SK-N-SH (cell line): ENCODE measurements around the gene RBM20. TPM values are rescaled to one million over a fixed set of nuclear protein-coding genes. Genes with fewer than 3 reads are reported as not detected.

ENCODE experiments used
- CTCF ChIA-PET: fragments of 300-600, 350-600 bp; formaldehyde crosslinking; extraction: SDS; loops from one replicate; lab custom pipeline; 2021; lab: Yijun Ruan, JAX
- POLR2A ChIA-PET: fragments of 350-600 bp; sonication (Branson Sonifier 250); formaldehyde crosslinking; extraction: SDS; loops from one replicate; lab custom pipeline; 2020; ENCODE audit warnings: antibody characterized with exemption, inconsistent platforms; lab: Yijun Ruan, JAX
- DNase-seq: peaks from one replicate; pipeline ENCODE4 v3.0.0; 2012
- H2AFZ ChIP-seq: fragments of 200-600 bp; sonication (generic); 2 replicates; pipeline ENCODE4 v1.8.1; 2016; ENCODE audit warnings: antibody characterized with exemption, mild to moderate bottlenecking, low read depth
- H3F3A ChIP-seq: fragments of 200-600 bp; sonication (generic); replicated peaks from 2 replicates; pipeline ENCODE3; 2016; ENCODE audit warnings: antibody characterized with exemption, mild to moderate bottlenecking; ENCODE audit not compliant: insufficient read depth
- H3K27ac ChIP-seq, 2 experiments: fragments of 200-500 bp in 1 of 2; fragments of 200-600 bp in 1 of 2; sonication (Bioruptor generic) in 1 of 2; sonication (generic), shearing (Covaris generic) in 1 of 2; 2 replicates each; pipeline versions ENCODE4 v1.5.1 to v1.6.1; 2014 to 2016; ENCODE audit warnings: low read depth in 2 of 2, inconsistent platforms in 1 of 2, low read length in 1 of 2, mild to moderate bottlenecking in 1 of 2, mixed read lengths in 1 of 2
- H3K27me3 ChIP-seq: fragments of 200-600 bp; sonication (generic), shearing (Covaris generic); 2 replicates; pipeline ENCODE4 v1.6.1; 2016; ENCODE audit warnings: mixed run types; ENCODE audit not compliant: insufficient read depth
- H3K36me3 ChIP-seq, 2 experiments: fragments of 200-500 bp in 1 of 2; fragments of 200-600 bp in 1 of 2; sonication (Bioruptor generic) in 1 of 2; sonication (generic) in 1 of 2; replicated peaks in 1 of 2; 2 replicates each; pipeline versions ENCODE3 to v1.5.1; 2014 to 2016; ENCODE audit warnings: low read length in 1 of 2, mild to moderate bottlenecking in 1 of 2; ENCODE audit not compliant: insufficient read depth in 2 of 2, control insufficient read depth in 1 of 2
- H3K4me1 ChIP-seq, 2 experiments: fragments of 200-500 bp in 1 of 2; fragments of 200-600 bp in 1 of 2; sonication (Bioruptor generic) in 1 of 2; sonication (generic), shearing (Covaris generic) in 1 of 2; 2 replicates each; pipeline versions ENCODE4 v1.5.1 to v1.6.1; 2014 to 2016; ENCODE audit warnings: low read depth in 1 of 2, low read length in 1 of 2, mixed run types in 1 of 2; ENCODE audit not compliant: insufficient read depth in 2 of 2, control insufficient read depth in 1 of 2
- H3K4me2 ChIP-seq: fragments of 200-600 bp; sonication (generic), shearing (Covaris generic); 2 replicates; pipeline ENCODE4 v1.6.1; 2017; ENCODE audit warnings: mixed run types
- H3K4me3 ChIP-seq, 2 experiments: fragments of 200-500 bp in 1 of 2; fragments of 200-600 bp in 1 of 2; sonication (Bioruptor generic) in 1 of 2; sonication (generic), shearing (Covaris generic) in 1 of 2; 2 replicates each; pipeline versions ENCODE4 v1.5.1 to v1.8.1; 2014 to 2016; ENCODE audit warnings: low read depth in 2 of 2, inconsistent platforms in 1 of 2, low read length in 1 of 2, mild to moderate bottlenecking in 1 of 2, mixed read lengths in 1 of 2, moderate library complexity in 1 of 2
- H3K79me2 ChIP-seq: fragments of 200-600 bp; sonication (generic); 2 replicates; pipeline ENCODE4 v1.8.1; 2017; ENCODE audit warnings: mild to moderate bottlenecking; ENCODE audit not compliant: insufficient read depth
- H3K9ac ChIP-seq: fragments of 200-600 bp; sonication (generic); 2 replicates; pipeline ENCODE4 v1.6.1; 2017; ENCODE audit warnings: mixed run types
- H3K9me2 ChIP-seq: fragments of 200-600 bp; sonication (generic); 2 replicates; pipeline ENCODE4 v1.6.1; 2017; ENCODE audit warnings: mixed run types
- H3K9me3 ChIP-seq: fragments of 200-600 bp; sonication (generic); 2 replicates; pipeline ENCODE4 v1.6.1; 2017; ENCODE audit warnings: mixed run types, mild to moderate bottlenecking, moderate library complexity
- H4K20me1 ChIP-seq: fragments of 200-600 bp; sonication (generic); 2 replicates; pipeline ENCODE4 v1.6.1; 2017; ENCODE audit warnings: mild to moderate bottlenecking, mixed run types; ENCODE audit not compliant: insufficient read depth
- EZH2phosphoT487 ChIP-seq: fragments of 200-600 bp; sonication (generic); IDR thresholded peaks from 2 replicates; pipeline ENCODE4 v1.6.1; 2017; ENCODE audit warnings: low read depth, mixed run types, mild to moderate bottlenecking, antibody characterized with exemption, moderate library complexity, borderline replicate concordance
- FOXJ3 ChIP-seq: sonication (generic); formaldehyde crosslinking; IDR thresholded peaks from 2 replicates; pipeline ENCODE4 v1.5.1; 2020; ENCODE audit warnings: mild to moderate bottlenecking, missing genetic modification reagents
- NFIC ChIP-seq: IDR thresholded peaks from 2 replicates; pipeline ENCODE4 v1.4.0; 2012; ENCODE audit warnings: borderline replicate concordance
- RCOR1 ChIP-seq: fragments of 150-350 bp; IDR thresholded peaks from 2 replicates; pipeline ENCODE4 v1.6.1; 2017; ENCODE audit warnings: antibody characterized with exemption, low read length
- RFX5 ChIP-seq: IDR thresholded peaks from 2 replicates; pipeline ENCODE4 v1.6.1; 2012; ENCODE audit warnings: mild to moderate bottlenecking, improper control_type of control experiment, low read length
- RXRA ChIP-seq: IDR thresholded peaks from 2 replicates; pipeline ENCODE4 v1.4.0; 2012; ENCODE audit warnings: low read depth, mild to moderate bottlenecking, borderline replicate concordance
- SIN3A ChIP-seq: IDR thresholded peaks from 2 replicates; pipeline ENCODE4 v1.6.1; 2012; ENCODE audit warnings: low read depth, mild to moderate bottlenecking, low read length, moderate library complexity, borderline replicate concordance
- SMC3 ChIP-seq: IDR thresholded peaks from 2 replicates; pipeline ENCODE4 v1.6.1; 2012; ENCODE audit warnings: low read depth, low read length, improper control_type of control experiment
- YY1 ChIP-seq: IDR thresholded peaks from 2 replicates; pipeline ENCODE4 v1.4.0; 2012; ENCODE audit warnings: low read depth, mild to moderate bottlenecking
- WGBS: methylation state at CpG from one replicate; pipeline ENCODE4 v1.1.6; 2017; ENCODE audit warnings: low lambda C conversion rate; 5-methylcytosine and 5-hydroxymethylcytosine counted together
- polyA plus RNA-seq, 3 experiments: library from polyadenylated mRNA; depleted of rRNA; stranded (reverse); fragments of >200 nt; gene quantifications; 2 replicates each; pipeline ENCODE4 v1.2.3, GENCODE V29; 2012
- TF ChIP-seq, protein P1 (sequence below): IDR thresholded peaks from 2 replicates; pipeline ENCODE4 v1.4.0; 2012; ENCODE audit warnings: low read depth
- TF ChIP-seq, protein P2 (sequence below): IDR thresholded peaks from 2 replicates; pipeline ENCODE4 v1.4.0; 2012; ENCODE audit warnings: low read depth, borderline replicate concordance
- TF ChIP-seq, protein P3 (sequence below): fragments of 150-350 bp; IDR thresholded peaks from 2 replicates; pipeline ENCODE4 v1.6.1; 2017; ENCODE audit warnings: antibody characterized with exemption, low read length, low read depth, borderline replicate concordance

Gene RBM20
- polyA plus RNA-seq, 1 of the 3 experiments (the other 2 are of a cell fraction): 0.64 TPM

DNA sequence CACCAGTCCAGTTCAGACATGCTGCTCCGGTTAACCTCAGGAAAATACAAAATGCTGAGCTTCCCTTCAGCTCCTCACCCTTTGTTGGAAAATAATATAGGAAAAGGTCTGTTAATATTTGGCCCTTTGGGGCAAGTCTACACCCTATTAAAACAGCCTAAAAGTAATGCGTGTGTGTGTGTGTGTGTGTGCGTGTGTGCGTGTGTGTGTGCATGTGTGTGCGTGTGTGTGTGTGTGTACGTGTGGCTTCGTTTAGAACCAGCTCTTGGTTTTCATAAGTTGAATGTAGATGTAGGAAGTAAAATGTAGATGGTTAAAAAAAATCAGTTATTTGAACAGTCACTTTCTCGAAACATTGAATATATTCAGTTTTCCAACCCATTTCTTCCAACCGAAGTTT, 166.5 kb downstream of the RBM20 start (continued):
- TF ChIP-seq, protein P1, sequence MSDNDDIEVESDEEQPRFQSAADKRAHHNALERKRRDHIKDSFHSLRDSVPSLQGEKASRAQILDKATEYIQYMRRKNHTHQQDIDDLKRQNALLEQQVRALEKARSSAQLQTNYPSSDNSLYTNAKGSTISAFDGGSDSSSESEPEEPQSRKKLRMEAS: no peak
- TF ChIP-seq RFX5: no peak
- no peak for TF ChIP-seq FOXJ3
- TF ChIP-seq RXRA: no peak
- no peak for TF ChIP-seq EZH2phosphoT487
- TF ChIP-seq, all 33 proteins: peak for 0

DNA sequence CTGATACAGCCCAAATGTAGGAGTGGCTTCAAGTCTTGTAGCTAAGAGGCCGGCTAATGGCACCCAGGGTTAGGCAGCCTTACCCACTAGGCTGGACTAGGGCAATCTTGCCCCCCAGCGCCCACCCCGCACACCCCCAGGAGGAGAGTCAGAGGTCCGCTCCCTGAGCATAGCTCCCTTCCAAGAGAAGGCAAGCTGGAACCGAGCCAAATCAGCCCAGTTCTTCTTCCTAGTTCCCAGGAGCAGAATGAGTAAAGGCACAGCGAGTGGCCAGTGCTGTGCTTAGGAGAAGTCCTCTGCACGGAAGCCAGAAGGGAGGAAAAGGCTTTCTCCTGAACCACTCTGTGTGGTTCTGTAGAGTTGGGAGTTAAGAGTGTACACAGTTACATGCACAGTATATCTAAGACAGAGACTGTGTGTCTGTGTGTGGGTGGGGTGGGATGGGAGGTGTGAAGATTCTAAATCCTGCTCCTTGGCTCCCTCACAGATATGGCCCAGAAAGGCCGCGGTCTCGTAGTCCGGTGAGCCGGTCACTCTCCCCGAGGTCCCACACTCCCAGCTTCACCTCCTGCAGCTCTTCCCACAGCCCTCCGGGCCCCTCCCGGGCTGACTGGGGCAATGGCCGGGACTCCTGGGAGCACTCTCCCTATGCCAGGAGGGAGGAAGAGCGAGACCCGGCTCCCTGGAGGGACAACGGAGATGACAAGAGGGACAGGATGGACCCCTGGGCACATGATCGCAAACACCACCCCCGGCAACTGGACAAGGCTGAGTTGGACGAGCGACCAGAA, 167.8 kb downstream of the RBM20 start:
- POLR2A ChIA-PET: no interaction called here
- H3K9ac ChIP-seq: no peak overlapping the region
- no peaks in the 10 kb centered on the region for H3K27me3 ChIP-seq
- WGBS: 88% methylated on average over 19 of the region's 23 CpGs
- H3F3A ChIP-seq: no peaks in the 10 kb centered on the region
- H3K4me3 ChIP-seq: no peak overlapping the region
- TF ChIP-seq NFIC (no peak), YY1 (no peak), SIN3A (no peak), FOXJ3 (no peak)
- TF ChIP-seq, protein P2, sequence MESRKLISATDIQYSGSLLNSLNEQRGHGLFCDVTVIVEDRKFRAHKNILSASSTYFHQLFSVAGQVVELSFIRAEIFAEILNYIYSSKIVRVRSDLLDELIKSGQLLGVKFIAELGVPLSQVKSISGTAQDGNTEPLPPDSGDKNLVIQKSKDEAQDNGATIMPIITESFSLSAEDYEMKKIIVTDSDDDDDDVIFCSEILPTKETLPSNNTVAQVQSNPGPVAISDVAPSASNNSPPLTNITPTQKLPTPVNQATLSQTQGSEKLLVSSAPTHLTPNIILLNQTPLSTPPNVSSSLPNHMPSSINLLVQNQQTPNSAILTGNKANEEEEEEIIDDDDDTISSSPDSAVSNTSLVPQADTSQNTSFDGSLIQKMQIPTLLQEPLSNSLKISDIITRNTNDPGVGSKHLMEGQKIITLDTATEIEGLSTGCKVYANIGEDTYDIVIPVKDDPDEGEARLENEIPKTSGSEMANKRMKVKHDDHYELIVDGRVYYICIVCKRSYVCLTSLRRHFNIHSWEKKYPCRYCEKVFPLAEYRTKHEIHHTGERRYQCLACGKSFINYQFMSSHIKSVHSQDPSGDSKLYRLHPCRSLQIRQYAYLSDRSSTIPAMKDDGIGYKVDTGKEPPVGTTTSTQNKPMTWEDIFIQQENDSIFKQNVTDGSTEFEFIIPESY: no peak
- TF ChIP-seq, all 33 proteins: peak for 0
- no peaks in the 10 kb centered on the region for H3K79me2 ChIP-seq
- H3K36me3 ChIP-seq: no peaks in the 10 kb centered on the region
- no peak overlapping the region for H3K27ac ChIP-seq
- H4K20me1 ChIP-seq: no peaks in the 10 kb centered on the region
- H3K4me1 ChIP-seq: peaks cover 0 to 3% of the 10 kb centered on the region in 2 experiments; a peak in 1 of 4 replicates
- no peak overlapping the region for H3K4me2 ChIP-seq
- no peak overlapping the region for H2AFZ ChIP-seq
- no peak for DNase-seq
- H3K9me2 ChIP-seq: no peaks in the 10 kb centered on the region
- no peaks in the 10 kb centered on the region for H3K9me3 ChIP-seq
- CTCF ChIA-PET: interaction anchor here (0.8 to 3.9 kb wide), 3 partner anchors 8 to 66 kb away, joined by 3 to 14 read pairs (median 3); no protein-coding TSS in a partner anchor

DNA sequence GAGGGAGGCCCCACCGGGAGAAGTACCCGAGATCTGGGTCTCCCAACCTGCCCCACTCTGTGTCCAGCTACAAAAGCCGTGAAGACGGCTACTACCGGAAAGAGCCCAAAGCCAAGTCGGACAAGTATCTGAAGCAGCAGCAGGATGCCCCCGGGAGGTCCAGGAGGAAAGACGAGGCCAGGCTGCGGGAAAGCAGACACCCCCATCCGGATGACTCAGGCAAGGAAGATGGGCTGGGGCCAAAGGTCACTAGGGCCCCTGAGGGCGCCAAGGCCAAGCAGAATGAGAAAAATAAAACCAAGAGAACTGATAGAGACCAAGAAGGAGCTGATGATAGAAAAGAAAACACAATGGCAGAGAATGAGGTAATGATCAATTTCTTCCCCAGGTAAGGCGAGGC, 168.4 kb downstream of the RBM20 start:
- TF ChIP-seq EZH2phosphoT487 (no peak), RCOR1 (no peak), SMC3 (no peak)
- TF ChIP-seq, protein P3, sequence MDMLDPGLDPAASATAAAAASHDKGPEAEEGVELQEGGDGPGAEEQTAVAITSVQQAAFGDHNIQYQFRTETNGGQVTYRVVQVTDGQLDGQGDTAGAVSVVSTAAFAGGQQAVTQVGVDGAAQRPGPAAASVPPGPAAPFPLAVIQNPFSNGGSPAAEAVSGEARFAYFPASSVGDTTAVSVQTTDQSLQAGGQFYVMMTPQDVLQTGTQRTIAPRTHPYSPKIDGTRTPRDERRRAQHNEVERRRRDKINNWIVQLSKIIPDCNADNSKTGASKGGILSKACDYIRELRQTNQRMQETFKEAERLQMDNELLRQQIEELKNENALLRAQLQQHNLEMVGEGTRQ: no peak
- TF ChIP-seq, all 33 proteins: peak for 0
- Histone ChIP-seq H3K9me3 (no peaks in the 10 kb centered on the region), H3F3A (no peaks in the 10 kb centered on the region), H4K20me1 (no peaks in the 10 kb centered on the region), H2AFZ (no peak overlapping the region), H3K4me2 (no peak overlapping the region), H3K27ac (no peak overlapping the region), H3K36me3 (no peaks in the 10 kb centered on the region), H3K79me2 (no peaks in the 10 kb centered on the region), H3K4me3 (no peak overlapping the region), H3K4me1 (peaks cover 0 to 4% of the 10 kb centered on the region in 2 experiments; a peak in 1 of 4 replicates), H3K9ac (no peak overlapping the region), H3K27me3 (no peaks in the 10 kb centered on the region), H3K9me2 (no peaks in the 10 kb centered on the region)
- 98% methylated on average over 12 of the region's 12 CpGs for WGBS
- CTCF ChIA-PET: interaction anchor here (0.8 to 3.9 kb wide), 3 partner anchors 9 to 67 kb away, joined by 3 to 14 read pairs (median 3); no protein-coding TSS in a partner anchor
- POLR2A ChIA-PET: no interaction called here
- no peak for DNase-seq
